ENCODE results near the gene PLCL2.

DNA sequence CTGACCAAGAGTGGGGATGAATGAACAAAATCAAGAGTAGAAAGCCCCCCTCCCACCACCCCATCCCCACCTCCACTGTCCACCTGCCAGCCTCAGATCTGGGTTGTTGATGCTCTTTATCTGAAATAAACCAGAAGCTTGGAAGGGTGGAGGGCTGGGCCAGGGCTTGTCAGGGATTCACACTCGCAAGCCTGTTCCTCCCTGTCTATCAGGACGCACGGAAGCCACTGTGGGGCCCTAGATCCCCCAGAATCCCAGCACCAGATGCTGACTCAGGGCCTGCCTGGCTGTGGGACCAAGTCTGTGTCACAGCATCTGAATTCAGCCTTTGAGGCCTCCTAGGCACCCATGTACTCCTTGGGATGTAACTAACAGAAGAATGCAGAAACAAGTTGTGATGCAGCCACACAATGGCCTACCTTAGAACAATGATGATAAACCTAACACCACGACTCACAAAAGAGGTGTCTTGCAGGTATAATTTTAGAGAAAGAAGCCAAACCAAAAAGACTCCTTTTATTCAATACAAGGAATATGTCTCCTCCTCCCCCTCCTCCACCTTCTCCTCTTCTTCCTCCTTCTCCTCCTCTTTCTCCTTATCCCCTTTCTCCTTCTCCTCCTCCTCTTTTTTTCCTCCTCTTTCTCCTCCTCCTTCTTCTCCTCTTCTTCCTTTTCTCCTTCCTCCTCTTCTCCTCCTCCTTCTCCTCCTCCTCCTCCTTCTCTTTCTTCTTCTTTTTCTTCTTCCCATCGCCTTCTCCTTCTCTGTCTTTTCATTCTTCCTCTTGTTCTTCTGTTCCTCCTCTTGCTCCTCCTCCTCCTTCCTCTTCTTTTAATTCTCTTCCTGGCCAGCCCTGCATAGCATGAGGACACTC lies 234.7 kb downstream of the PLCL2 start:
- TF ChIP-seq, protein P1, sequence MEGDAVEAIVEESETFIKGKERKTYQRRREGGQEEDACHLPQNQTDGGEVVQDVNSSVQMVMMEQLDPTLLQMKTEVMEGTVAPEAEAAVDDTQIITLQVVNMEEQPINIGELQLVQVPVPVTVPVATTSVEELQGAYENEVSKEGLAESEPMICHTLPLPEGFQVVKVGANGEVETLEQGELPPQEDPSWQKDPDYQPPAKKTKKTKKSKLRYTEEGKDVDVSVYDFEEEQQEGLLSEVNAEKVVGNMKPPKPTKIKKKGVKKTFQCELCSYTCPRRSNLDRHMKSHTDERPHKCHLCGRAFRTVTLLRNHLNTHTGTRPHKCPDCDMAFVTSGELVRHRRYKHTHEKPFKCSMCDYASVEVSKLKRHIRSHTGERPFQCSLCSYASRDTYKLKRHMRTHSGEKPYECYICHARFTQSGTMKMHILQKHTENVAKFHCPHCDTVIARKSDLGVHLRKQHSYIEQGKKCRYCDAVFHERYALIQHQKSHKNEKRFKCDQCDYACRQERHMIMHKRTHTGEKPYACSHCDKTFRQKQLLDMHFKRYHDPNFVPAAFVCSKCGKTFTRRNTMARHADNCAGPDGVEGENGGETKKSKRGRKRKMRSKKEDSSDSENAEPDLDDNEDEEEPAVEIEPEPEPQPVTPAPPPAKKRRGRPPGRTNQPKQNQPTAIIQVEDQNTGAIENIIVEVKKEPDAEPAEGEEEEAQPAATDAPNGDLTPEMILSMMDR (IDR thresholded peaks at IDR 0.05): no peak
- TF ChIP-seq EZH2 (IDR thresholded peaks at IDR 0.05): no peak
- TF ChIP-seq EZH2phosphoT487 (IDR thresholded peaks at IDR 0.05): no peak
